LNCAP (cell line): Measurements from ENCODE around the gene HOXA3.

ENCODE experiments used
- CTCF ChIP-seq: fragments of 450-650 bp; IDR thresholded peaks from 2 replicates; pipeline ENCODE4 v1.5.1; 2017; ENCODE audit warnings: mild to moderate bottlenecking

Gene HOXA3

DNA sequence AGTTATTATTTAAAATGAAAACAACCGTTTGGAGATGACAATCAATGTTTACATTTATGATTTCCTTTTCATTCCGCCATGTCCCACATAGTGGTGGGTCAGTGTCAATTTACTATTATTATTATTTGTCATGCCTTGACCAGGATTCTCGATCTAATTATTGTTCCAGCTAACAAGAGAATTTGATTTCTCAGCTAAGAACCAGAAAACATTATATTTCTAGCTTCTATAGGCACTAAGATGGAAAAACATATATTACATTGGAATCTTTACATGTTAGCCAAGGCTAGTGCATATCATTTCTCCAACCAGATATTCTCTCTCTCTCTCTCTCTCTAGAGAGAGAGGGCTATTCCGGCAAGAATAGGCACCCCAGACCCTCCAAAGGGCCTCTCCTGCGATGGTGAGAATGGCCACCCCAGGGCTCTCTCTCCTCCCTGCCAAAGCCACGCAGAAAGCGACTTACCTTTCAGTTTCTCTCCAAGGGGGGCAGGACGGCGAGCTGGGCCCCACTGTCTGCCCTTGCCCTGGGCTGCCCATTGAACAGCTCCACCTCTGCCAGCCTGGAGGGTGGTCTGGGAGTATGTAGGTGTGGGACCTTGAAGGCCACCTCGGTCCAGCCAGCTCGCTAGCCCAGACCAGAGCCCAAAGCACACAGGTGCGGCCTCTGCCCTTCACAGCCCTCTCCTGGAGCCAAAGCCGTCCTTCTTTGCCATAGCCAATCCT, 2.4 kb downstream of the HOXA3 start:
- no peak for TF ChIP-seq CTCF

- no peak for TF ChIP-seq CTCF
Measured at GRCh38 chr7:27148756-27149641, 3.4 kb downstream of the HOXA3 start.

GRCh38 chr7:27148031-27148755, 4.2 kb downstream of the HOXA3 start:
- TF ChIP-seq CTCF: no peak

DNA sequence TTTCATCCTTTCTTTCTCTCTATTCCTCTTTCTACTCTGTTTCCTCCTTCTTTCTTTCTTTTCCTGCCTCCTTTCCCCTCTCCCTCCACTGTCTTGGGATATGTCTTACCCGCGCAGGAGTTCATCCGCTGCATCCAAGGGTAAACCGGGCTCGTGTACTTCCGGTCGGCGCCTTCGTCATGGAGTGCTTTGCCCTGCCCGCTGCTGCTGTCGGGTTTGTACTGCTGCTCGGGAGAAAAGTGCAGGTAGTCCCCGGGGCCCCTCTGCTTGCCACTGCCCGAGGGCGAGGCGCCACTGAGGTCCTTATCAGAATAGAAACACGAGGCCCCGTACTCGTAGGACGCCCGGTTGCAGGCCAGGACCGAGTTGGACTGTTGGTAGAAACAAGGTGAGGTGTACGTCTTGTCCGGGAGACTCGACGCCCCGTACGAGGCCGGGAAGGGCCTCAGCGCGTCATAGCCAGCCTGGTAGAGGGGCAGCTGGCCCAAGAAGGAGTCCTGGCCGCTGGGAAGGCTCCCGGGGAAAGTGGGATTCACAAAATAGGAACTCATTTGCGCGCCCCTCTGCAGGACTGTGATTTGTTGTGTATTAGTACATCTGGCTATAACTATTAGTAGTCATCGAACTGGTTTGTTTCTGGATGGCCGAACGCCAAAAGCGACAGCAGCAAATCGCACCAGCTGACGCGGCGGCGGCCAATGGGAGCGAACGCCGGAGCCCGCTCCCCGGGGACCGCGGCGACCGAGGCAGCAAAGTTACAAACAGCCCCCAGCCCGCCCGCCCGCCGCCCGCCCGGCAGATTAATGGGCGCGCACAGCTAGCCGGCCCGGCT, 5.0 kb downstream of the HOXA3 start, which contains the start of gene HOXA6:
Gene HOXA6, minus strand, starts transcription at position 576 of the 832 bp plus-strand sequence. Its CDS starts 25 bp downstream, at position 551.
- no peak for TF ChIP-seq CTCF

- no peak for TF ChIP-seq CTCF
Measured at GRCh38 chr7:27146491-27147198, 5.7 kb downstream of the HOXA3 start.

- TF ChIP-seq CTCF: no peak
Measured at GRCh38 chr7:27145914-27146412, 6.4 kb downstream of the HOXA3 start.
